Liver (tissue), 9 donors: ENCODE results near the gene LAYN. TPM values are rescaled to one million over a fixed set of nuclear protein-coding genes. Genes with fewer than 3 reads are reported as not detected.

Experiments
- DNase-seq: peaks from one replicate; pipeline ENCODE4 v3.0.0-alpha.2; 2017; ENCODE audit warnings: low spot score
- H3K27ac ChIP-seq, 2 donors: one replicate each; pipeline ENCODE4 v1.7.0; 2013; ENCODE audit warnings: inconsistent platforms in 2 of 2, low read length in 2 of 2, control low read depth in 1 of 2, low read depth in 1 of 2, mild to moderate bottlenecking in 1 of 2
- H3K27me3 ChIP-seq, 4 donors: one replicate each; pipeline versions ENCODE4 v1.6.1 to v1.7.0; 2013; ENCODE audit warnings: low read length in 3 of 4, inconsistent platforms in 1 of 4, mild to moderate bottlenecking in 1 of 4, moderate library complexity in 1 of 4; ENCODE audit not compliant: control insufficient read depth in 4 of 4, insufficient read depth in 4 of 4
- H3K36me3 ChIP-seq, 4 donors: one replicate each; pipeline versions ENCODE4 v1.6.1 to v1.7.0; 2013; ENCODE audit warnings: low read length in 3 of 4, mild to moderate bottlenecking in 3 of 4, low read depth in 1 of 4, moderate library complexity in 1 of 4; ENCODE audit not compliant: control insufficient read depth in 4 of 4, insufficient read depth in 3 of 4
- H3K4me1 ChIP-seq, 4 donors: one replicate each; pipeline versions ENCODE4 v1.6.1 to v1.7.0; 2013; ENCODE audit warnings: low read length in 3 of 4, mild to moderate bottlenecking in 3 of 4, moderate library complexity in 1 of 4; ENCODE audit not compliant: control insufficient read depth in 4 of 4, insufficient read depth in 4 of 4
- H3K4me3 ChIP-seq, 3 donors: one replicate each; pipeline versions ENCODE4 v1.6.1 to v1.7.0; 2013; ENCODE audit warnings: low read length in 3 of 3, control low read depth in 1 of 3, low read depth in 1 of 3, mild to moderate bottlenecking in 1 of 3
- H3K9ac ChIP-seq, 2 donors: one replicate each; pipeline ENCODE4 v1.7.0; 2013; ENCODE audit warnings: low read length in 2 of 2, mild to moderate bottlenecking in 2 of 2, moderate library complexity in 2 of 2, control low read depth in 1 of 2, low read depth in 1 of 2
- H3K9me3 ChIP-seq, 4 donors: one replicate each; pipeline versions ENCODE4 v1.6.1 to v1.7.0; 2013; ENCODE audit warnings: low read length in 3 of 4; ENCODE audit not compliant: control insufficient read depth in 4 of 4
- ATF3 ChIP-seq: IDR thresholded peaks from 2 replicates; pipeline ENCODE4 v1.6.1; 2016; ENCODE audit warnings: antibody characterized with exemption
- CTCF ChIP-seq: fragments of 150-350 bp; IDR thresholded peaks from 2 replicates; pipeline ENCODE4 v1.5.1; 2017; ENCODE audit warnings: improper control_type of control experiment, low read depth, low read length; ENCODE audit not compliant: missing input control
- EGR1 ChIP-seq, 2 donors: IDR thresholded peaks; 2 replicates each; pipeline ENCODE4 v1.6.1; 2016 to 2018; ENCODE audit warnings: antibody characterized with exemption in 2 of 2, low read depth in 2 of 2
- FOXA1 ChIP-seq: IDR thresholded peaks from 2 replicates; pipeline ENCODE4 v1.6.1; 2016; ENCODE audit warnings: antibody characterized with exemption
- FOXA2 ChIP-seq: IDR thresholded peaks from 2 replicates; pipeline ENCODE4 v1.6.1; 2016; ENCODE audit warnings: antibody characterized with exemption
- GABPA ChIP-seq, 2 donors: IDR thresholded peaks in 1 of 2; conservative IDR thresholded peaks in 1 of 2; 2 replicates each; pipeline ENCODE4 v1.6.1; 2016; ENCODE audit warnings: antibody characterized with exemption in 2 of 2, mild to moderate bottlenecking in 1 of 2, moderate library complexity in 1 of 2
- HNF4A ChIP-seq, 2 donors: conservative IDR thresholded peaks; 2 replicates each; pipeline ENCODE4 v1.6.1; 2016; ENCODE audit warnings: antibody characterized with exemption in 2 of 2, mild to moderate bottlenecking in 2 of 2
- HNF4G ChIP-seq: IDR thresholded peaks from 2 replicates; pipeline ENCODE4 v1.6.1; 2016; ENCODE audit warnings: antibody characterized with exemption
- MAX ChIP-seq: IDR thresholded peaks from 2 replicates; pipeline ENCODE4 v1.6.1; 2016; ENCODE audit warnings: antibody characterized with exemption
- NR2F2 ChIP-seq: IDR thresholded peaks from 2 replicates; pipeline ENCODE4 v1.6.1; 2016; ENCODE audit warnings: antibody characterized with exemption
- RAD21 ChIP-seq, 2 donors: IDR thresholded peaks; 2 replicates each; pipeline ENCODE4 v1.6.1; 2016; ENCODE audit warnings: antibody characterized with exemption in 2 of 2, mild to moderate bottlenecking in 2 of 2
- REST ChIP-seq: IDR thresholded peaks from 2 replicates; pipeline ENCODE4 v1.6.1; 2016; ENCODE audit warnings: antibody characterized with exemption, mild to moderate bottlenecking
- RXRA ChIP-seq, 2 donors: IDR thresholded peaks; 2 replicates each; pipeline ENCODE4 v1.6.1; 2017 to 2018; ENCODE audit warnings: antibody characterized with exemption in 2 of 2, mild to moderate bottlenecking in 1 of 2
- SP1 ChIP-seq: IDR thresholded peaks from 2 replicates; pipeline ENCODE4 v1.6.1; 2018; ENCODE audit warnings: antibody characterized with exemption, mild to moderate bottlenecking
- TAF1 ChIP-seq: conservative IDR thresholded peaks from 2 replicates; pipeline ENCODE4 v1.6.1; 2016; ENCODE audit warnings: antibody characterized with exemption, mild to moderate bottlenecking
- YY1 ChIP-seq: IDR thresholded peaks from 2 replicates; pipeline ENCODE4 v1.6.1; 2016; ENCODE audit warnings: antibody characterized with exemption, mild to moderate bottlenecking
- WGBS: extraction: QIAGEN DNeasy Blood & Tissue Kit; methylation state at CpG from one replicate; pipeline ENCODE4 v1.1.7; 2013; 5-methylcytosine and 5-hydroxymethylcytosine counted together
- polyA plus RNA-seq, 2 donors: library from polyadenylated mRNA; stranded (reverse) in 1 of 2; unstranded in 1 of 2; fragments of 200-250 nt in 1 of 2; fragments of >200 nt in 1 of 2; fragmentation: Nextera tagmentation in 1 of 2; extraction: Ambion mirVana in 1 of 2; gene quantifications; one replicate each; pipeline versions ENCODE4 v1.2.1 to v1.2.3, GENCODE V29; 2013 to 2015
- total RNA-seq, 2 donors: library from RNA; depleted of rRNA; stranded (reverse); fragments of >200 nt; gene quantifications; one replicate each; pipeline ENCODE4 v1.2.3, GENCODE V29; 2014
- donor health status: healthy.
- donor health status: healthy.
- donor health status: healthy.
- donor health status: healthy.
- donor health status: healthy.

LAYN gene
- total and polyA plus RNA-seq, 4 donors: 0.43 to 0.98 (median 0.88) TPM

GRCh38 chr11:111520560-111520959 lies 20.0 kb upstream of the LAYN start:
- no peaks in the 10 kb centered on the region for H3K36me3 ChIP-seq
- no peak for DNase-seq
- TF ChIP-seq FOXA1: no peak
- H3K4me1 ChIP-seq: no peaks in the 10 kb centered on the region
- 97% methylated on average over 2 of the region's 2 CpGs for WGBS
- no peak overlapping the region for H3K27ac ChIP-seq
- H3K27me3 ChIP-seq: no peaks in the 10 kb centered on the region
- H3K9me3 ChIP-seq: no peaks in the 10 kb centered on the region
- no peak overlapping the region for H3K4me3 ChIP-seq
- H3K9ac ChIP-seq: no peak overlapping the region

GRCh38 chr11:111521135-111521534 lies 19.4 kb upstream of the LAYN start:
- Histone ChIP-seq H3K9me3 (no peaks in the 10 kb centered on the region), H3K4me3 (no peak overlapping the region), H3K36me3 (no peaks in the 10 kb centered on the region), H3K27me3 (no peaks in the 10 kb centered on the region), H3K9ac (no peak overlapping the region), H3K27ac (no peak overlapping the region), H3K4me1 (no peaks in the 10 kb centered on the region)
- TF ChIP-seq ATF3 (no peak), CTCF (no peak), MAX (no peak), FOXA1 (no peak), RXRA (IDR thresholded peaks at IDR 0.05) (no peak), NR2F2 (no peak), SP1 (no peak), REST (no peak), TAF1 (no peak), GABPA (IDR thresholded peaks at IDR 0.05 in 1 of 2, conservative IDR thresholded peaks at IDR 0.05 in 1 of 2) (no peak), RAD21 (IDR thresholded peaks at IDR 0.05) (no peak), HNF4G (no peak), EGR1 (IDR thresholded peaks at IDR 0.05; ENCODE audit: low read depth in 2 of 2) (no peak)
- no peak for DNase-seq
- 82% methylated on average over 2 of the region's 2 CpGs for WGBS

GRCh38 chr11:111522426-111522825 lies 18.1 kb upstream of the LAYN start:
- H3K4me1 ChIP-seq: no peaks in the 10 kb centered on the region
- no peaks in the 10 kb centered on the region for H3K36me3 ChIP-seq
- H3K27ac ChIP-seq: no peak overlapping the region
- H3K27me3 ChIP-seq: no peaks in the 10 kb centered on the region
- DNase-seq: no peak
- no peak overlapping the region for H3K9ac ChIP-seq
- no peaks in the 10 kb centered on the region for H3K9me3 ChIP-seq
- 84% methylated on average over 5 of the region's 5 CpGs for WGBS
- H3K4me3 ChIP-seq: no peak overlapping the region
- TF ChIP-seq EGR1 (IDR thresholded peaks at IDR 0.05; ENCODE audit: low read depth in 2 of 2) (no peak), ATF3 (no peak), CTCF (no peak), YY1 (no peak), RXRA (IDR thresholded peaks at IDR 0.05) (no peak), FOXA2 (no peak), REST (no peak), HNF4A (conservative IDR thresholded peaks at IDR 0.05) (no peak), MAX (no peak)
